ENCODE data around the gene RMDN2.
"Not testable (repeated sequence)": the region's sequence is repeated elsewhere in the genome, so short reads cannot be mapped to it uniquely, and the experiment has no call there.

The RMDN2 gene

DNA sequence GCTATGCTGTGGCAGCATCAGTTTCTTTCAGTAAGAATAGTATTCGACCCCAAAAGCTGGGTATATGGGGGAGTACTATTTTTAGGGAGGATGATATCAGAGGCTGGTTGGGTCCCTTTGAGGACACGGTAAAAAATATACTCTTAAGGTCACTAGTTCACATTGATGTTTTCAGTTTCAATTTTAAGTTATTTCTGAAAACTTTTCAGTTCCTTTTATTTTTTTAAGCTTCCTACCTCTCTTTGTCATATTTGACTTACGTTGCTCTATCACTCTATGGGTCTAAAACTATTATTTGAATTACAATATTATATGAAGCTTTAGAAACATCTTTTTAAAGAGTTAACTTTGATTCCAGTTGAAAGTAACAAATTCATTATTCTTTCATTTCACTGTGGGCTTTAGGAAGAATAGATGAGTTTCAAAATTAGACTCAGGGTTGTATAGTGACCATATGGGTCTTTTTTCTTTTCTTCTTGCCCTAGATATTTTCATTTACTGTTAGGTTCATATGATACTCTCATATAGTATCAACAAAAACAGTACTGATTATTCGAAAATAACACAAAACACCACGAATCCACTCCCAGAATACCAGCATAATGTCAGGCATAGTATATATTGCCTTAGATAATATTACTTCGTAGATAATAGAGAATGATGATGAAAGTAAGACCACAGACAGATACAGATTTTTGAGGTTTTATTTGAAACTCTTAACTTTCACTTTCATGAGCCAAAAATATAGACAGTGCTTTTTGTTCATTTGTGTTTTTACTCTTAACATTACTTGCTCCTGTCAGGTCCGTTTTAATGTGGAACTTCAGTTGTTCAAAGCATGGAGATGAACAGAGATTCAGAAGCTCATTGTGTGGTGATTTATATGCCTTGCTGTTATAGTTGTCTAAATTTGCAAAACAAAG is 9.8 kb downstream of the RMDN2 start:
- no peak for DNase-seq

DNA sequence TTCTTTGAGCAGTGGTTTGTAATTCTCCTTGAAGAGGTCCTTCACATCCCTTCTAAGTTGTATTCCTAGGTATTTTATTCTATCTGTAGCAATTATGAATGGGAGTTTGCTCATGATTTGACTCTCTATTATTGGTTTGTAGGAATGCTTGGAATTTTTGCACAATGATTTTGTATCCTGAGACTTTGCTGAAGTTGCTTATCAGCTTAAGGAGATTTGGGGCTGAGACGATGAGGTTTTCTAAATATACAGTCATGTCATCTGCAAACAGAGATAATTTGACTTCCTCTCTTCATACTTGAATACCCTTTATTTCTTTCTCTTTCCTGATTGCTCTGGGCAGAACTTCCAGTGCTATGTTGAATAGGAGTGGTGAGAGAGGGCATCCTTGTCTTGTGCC is 12.5 kb downstream of the RMDN2 start:
- DNase-seq = not testable (repeated sequence)

DNA sequence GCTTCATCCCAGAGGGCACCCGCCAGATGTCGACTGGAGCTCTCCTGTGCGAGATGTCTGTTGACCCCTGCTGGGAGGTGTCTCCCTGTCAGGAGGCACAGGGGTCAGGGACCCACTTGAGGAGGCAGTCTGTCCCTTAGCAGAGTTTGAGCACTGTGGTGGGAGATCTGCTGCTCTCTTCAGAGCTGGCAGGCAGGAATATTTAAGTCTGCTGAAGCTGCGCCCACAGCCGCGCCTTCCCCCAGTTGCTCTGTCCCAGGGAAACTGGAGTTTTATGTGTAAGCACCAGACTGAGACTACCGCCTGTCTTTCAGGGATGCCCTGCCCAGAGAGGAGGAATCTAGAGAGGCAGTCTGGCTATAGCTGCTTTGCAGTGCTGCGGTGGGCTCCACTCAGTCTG is 16.2 kb downstream of the RMDN2 start:
- not testable (repeated sequence) for DNase-seq

DNA sequence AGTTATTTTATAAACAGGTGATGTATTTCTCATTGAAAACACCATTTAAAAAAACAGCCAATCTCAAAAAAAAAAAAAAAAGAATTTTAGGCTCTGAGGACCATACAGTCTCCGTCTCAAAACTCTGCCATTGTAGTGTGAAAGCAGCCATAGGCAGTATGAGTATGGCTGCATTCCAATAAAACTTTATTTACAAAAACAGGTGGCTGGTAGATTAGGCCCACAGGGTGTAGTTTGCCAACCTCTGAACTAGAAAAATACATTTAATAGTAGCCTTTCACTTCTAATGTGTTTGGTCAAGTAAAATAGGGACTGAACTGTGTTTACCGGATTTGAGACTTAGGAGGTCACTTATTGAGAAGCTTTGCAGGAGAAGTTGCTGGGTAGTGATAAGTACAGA is 19.2 kb downstream of the RMDN2 start:
- DNase-seq = no peak

DNA sequence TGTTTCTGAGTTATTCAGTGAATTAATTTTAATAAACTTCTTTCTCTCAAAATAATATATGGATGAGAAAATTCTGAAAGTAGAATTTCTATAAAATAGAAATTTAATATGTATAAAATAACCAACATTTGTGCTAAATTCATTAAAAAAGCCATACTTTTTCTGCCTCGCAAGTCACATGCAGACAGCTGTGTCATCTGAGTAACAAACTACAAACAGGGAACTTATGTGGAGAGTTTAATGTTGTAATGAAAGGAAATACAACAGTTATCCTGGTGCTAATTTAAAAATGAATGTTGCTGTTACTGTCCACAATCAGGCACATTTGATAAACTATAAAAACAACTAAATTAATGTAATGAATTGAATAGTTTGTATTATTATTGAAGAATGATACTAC is 22.2 kb downstream of the RMDN2 start:
- no peak for DNase-seq

DNA sequence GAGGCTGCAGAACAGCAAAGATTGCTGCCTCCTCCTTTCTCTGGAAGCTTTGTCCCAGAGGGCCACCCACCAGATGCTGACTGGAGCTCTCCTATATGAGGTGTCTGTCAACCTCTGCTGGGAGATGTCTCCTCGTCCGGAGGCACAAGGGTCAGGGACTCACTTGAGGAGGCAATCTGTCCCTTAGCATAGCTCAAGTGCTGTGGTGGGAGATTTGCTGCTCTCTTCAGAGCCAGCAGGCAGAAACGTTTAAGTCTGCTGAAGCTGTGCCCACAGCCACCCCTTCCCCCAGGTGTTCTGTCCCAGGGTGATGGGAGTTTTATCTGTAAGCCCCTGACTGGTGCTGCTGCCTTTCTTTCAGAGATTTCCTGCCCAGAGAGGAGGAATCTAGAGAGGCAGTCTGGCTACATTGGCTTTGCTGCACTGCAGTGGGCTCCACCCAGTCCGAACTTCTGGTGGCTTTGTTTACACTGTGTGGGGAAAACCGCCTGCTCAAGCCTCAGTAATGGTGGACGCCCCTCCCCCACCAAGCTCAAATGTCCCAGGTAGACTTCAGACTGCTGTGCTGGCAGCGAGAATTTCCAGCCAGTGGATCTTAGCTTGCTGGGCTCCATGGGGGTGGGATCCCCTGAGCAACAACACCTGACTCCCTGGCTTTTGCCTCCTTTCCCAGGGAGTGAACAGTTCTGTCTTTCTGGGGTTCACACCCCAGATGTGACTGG is 37.1 kb downstream of the RMDN2 start:
- DNase-seq = not testable (repeated sequence)

DNA sequence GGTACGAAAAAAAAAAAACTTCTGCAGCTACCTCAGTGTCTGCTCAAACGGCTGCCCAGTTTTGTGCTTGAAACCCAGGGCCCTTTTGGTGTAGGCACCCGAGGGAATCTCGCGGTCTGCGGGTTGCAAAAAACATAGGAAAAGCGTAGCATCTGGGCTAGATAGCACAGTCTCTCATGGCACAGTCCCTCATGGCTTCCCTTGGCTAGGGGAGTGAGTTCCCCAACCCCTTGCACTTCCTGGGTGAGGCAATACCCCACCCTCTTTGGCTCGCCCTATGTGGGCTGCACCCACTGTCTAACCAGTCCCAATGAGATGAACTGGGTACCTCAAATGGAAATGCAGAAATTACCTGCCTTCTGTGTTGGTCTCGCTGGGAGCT is 37.6 kb downstream of the RMDN2 start:
- DNase-seq = not testable (repeated sequence)

DNA sequence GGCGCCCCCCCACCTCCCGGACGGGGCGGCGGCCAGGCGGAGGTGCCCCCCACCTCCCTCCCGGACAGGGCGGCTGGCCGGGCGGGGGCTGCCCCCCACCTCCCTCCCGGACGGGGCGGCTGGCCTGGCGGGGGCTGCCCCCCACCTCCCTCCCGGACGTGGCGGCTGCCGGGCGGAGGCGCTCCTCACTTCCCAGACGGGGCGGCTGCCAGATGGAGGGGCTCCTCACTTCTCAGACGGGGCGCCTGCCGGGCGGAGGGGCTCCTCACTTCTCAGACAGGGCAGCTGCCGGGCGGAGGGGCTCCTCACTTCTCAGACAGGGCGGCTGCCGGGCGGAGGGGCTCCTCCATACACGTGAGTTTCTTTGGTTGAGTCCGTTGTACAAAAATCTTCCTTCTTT is 38.8 kb downstream of the RMDN2 start:
- not testable (repeated sequence) for DNase-seq

DNA sequence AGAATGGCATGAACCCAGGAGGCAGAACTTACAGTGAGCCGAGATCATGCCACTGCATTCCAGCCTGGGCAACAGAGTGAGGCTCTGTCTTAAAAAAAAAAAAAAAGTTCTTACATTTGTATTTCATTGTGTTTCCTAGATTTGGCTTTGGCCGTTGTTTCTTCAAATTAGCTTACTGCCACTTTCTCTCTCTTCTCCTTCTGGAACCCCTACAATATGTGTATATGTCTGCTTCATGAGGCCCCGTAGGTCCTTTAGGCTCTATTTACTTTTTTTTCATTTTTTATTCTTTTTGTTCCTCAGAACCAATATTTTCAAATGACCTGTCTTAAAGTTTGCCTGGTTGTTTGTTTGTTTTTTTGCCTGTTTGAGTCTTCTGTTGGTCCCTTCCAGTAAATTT is 41.2 kb downstream of the RMDN2 start:
- DNase-seq = no peak

DNA sequence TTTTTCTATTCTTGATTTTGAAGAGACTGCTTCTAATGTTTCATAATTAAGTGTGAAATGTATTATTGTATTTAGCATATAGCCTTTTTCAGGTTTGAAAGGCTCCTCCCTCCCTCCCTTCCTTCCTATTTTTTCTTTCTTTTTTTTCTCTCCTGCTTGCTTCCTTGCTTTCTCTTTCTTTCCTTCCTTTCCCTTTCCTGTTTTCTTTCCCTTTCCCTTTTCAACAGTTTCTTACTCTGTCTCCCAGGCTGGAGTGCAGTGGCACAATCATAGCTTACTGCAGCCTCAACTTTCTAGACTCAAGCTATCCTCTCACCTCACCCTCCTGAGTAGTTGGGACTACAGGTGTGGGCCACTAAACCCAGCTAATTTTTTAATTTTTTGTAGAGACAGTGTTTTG is 44.6 kb downstream of the RMDN2 start:
- no peak for DNase-seq

DNA sequence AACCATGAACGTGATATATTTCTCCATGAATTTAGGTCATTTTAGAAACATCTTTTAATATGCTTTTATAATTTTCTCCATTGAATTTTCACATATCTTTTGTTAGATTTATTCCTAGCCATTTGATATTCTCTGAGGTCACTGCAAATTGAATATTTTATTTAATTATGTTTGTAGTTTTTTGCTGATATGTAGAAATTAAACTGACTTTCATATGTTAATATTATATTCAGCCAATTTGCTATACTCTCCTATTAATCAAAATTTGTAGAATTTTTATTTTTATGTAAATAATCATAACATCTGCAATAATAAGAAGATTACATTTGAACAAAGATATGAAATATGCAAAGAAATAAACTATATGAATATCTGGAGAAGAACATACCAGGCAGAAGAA is 46.9 kb downstream of the RMDN2 start:
- DNase-seq = no peak

DNA sequence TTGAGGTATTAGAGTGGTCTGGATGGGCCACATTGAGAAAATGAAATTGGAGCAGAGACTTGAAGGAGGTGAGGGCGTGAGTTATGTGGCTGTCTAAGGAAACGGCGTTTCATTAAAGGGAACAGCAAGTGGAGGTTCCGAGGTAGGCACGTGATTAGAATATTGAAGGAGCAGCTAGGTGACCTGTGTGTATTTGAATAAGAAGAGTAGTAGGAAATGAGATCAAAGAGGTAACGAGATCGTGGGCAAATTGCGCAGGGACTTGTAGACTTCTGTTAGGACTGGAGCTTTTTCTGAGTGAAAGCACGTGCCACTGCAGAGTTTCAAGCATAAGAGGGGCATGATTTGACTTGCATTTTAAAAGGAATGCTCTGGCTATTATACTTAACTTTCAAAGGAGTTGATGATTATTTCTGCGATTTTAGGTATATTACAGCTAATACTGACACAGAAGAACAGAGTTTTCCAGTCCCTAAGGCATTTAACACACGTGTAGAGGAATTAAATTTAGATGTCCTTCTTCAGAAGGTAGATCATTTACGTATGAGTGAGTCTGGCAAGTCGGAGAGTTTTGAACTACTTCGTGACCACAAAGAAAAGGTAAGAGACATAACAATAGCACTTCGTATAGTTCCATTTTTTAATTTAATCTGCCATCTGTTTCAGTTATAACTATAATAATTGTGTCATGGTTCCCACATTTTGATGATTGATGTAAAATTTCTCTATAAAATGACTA is 48.7 kb downstream of the RMDN2 start:
- DNase-seq = no peak

DNA sequence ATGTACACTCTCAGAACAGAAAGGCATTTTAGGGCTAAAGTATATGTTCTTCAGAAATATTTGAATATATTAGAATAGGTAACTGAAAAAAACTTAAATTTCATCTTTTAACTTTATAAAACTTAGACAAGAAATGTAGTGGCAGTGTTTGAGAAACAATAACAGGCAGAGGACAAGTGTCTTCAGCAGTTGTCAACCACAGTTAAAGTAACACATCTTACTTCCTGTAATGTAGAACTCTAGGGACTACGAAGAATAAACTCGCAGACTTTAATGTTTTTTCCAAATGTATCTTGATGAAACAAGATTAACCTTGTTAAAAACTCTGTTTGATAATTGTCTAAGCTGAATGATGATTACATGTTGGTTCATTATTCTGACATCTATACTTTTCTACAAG is 50.7 kb downstream of the RMDN2 start:
- no peak for DNase-seq

DNA sequence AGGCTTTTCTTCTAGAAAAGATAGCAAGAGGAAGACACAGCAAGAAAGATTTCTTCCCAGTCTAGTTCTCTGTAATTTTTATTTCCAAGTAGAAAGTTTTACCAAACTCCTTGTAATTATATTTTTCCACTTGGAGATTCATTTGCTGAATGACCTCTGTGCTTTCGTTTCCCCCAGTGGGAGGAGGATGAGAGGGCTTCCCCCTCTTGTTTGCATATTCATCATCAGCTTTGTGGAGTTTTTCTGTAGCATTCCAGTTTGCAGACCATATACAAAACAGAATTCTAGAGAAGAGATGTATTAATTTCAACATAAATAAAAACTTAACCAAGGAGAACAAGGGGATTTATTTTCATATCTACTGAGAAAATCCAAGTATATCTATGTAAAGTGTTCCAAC is 51.3 kb downstream of the RMDN2 start:
- DNase-seq = no peak

DNA sequence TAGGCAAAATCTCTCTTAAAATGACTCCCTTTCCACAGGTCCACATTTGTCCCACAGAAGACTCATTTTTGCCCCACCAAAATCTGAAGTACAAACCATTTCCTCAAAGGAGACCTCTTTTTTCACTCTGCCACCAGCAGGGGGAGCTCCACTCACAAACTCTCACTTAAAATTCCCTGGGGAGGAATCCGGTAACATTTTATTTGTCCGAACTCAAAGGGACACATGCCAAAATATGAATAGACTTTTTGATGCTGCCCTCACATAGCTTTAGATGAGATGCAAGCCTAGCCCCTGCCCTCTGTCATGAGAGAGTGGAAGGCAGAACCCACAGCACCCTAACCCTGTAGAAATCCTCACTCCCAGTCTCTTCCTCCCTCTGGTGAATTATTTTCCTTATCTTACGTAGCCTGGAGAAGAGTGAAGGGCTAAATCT is 57.1 kb downstream of the RMDN2 start:
- peak; percentile 3 for DNase-seq

DNA sequence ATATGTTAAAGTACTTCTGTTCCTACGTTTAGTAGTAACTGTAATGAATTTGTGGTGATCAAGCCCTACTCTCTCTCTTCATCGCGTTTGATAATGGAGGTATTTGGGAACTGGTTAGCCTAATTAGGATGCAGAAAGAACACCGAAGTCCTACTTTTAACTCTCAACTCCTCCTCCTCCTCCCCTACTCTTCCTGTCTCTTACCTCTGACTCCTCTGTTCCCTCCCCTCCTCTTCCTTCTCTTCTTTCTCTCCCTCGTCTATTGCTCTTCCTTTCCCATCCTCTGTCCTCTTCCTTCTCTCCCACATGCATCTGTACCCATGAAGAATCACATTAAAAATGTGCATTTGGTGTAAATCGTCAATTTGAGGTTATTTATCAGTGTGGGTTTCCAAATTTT is 57.8 kb downstream of the RMDN2 start:
- DNase-seq = no peak

DNA sequence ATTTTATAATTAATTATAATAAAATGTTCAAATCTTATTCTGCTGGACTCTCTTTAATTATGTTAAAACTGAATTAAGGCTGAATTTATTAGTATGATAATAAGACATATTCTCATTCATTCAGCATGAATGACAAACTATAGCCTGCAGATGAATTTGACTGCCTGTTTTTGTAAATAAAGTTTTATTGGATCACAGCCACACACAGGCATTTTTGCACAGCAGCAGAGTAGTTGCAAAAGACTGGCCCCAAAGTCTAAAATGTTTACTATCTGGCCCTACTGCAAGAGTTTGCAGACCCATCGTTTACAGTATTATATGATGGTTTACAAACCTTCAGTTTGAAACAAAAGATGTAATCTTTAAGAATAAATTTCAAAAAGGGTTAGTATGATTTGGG is 58.6 kb downstream of the RMDN2 start:
- no peak for DNase-seq

DNA sequence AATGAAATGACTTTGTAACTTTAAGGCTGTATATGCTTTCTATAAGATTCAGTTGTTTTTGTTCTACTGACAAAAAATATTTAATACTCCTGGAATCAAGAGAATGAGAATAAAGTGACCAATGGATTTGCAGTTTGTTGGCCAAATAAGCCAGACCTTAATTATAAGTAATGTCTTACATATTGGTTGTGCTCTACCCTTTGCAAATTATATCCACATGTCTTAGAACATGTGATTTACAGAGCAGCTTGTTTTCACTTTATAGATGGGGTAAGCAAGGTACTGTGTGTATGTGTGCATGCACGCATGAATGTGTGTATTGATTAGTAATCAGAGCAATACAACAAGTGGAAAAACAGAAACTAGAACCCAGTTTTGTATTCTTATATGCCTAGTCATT is 59.1 kb downstream of the RMDN2 start:
- no peak for DNase-seq

DNA sequence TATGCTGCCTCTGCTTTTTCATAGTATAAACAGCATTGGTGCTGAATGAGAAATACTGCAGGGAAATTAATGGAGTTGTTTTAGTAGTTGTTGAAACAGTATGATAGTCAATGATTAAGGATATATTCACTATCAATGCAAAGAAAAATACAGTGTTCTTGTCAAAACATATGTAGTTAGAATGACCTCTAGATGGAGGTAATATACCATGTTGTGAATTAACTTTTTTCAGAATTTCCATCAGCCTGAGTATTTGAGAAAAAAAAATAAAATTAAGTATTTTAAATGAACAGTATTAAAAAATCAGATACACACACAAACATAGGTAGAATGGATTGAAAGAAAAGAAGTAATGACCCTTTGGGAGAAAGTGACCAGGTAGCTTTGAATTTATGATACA is 59.5 kb downstream of the RMDN2 start:
- DNase-seq = no peak

DNA sequence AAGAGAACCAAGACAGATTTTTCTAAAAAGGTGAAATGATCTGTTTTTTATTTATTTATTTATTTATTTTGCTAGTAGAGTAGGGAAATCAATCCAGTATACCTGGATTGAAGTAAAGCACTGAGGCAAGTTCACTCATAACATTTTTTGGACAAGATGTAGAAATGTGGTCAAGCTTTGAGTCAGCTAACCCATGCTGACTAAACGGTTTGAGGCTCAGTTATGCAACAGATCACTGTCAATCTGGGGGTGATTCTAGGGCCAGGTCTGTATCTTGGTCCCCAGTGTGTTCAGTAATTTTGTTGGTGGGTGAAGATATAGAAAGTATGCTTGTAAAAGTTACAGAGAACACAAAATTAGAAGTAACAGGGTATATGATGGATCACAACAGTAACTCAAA is 60.2 kb downstream of the RMDN2 start:
- DNase-seq = no peak

DNA sequence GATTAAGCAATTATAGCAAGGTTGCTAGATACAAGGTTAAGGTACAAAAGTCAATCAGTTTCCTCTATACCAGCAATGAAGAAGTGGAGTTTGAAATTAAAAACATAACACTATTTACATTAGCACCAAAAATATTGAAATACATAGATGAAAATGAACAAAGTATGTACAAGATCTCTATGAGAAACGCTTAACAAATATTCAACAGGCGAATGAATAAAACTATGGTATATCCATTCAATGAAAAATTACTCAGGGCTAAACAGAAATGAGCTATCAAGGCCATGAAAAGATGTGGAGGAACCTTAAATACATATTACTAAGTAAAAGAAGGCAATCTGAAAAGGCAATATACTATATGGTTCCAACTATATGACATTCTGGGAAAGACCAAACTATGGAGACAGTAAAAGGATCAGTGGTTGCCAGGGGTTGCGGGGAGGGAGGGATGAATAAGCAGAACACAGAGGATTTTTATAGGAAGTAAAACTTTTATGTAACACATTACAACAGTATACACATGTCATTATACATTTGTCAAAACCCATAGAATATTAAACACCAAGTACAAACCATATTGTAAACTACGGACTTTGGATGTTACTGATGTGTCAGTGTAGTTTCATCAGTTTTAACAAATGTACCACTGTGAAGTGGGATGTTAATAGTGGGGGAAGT is 62.1 kb downstream of the RMDN2 start:
- DNase-seq = no peak

DNA sequence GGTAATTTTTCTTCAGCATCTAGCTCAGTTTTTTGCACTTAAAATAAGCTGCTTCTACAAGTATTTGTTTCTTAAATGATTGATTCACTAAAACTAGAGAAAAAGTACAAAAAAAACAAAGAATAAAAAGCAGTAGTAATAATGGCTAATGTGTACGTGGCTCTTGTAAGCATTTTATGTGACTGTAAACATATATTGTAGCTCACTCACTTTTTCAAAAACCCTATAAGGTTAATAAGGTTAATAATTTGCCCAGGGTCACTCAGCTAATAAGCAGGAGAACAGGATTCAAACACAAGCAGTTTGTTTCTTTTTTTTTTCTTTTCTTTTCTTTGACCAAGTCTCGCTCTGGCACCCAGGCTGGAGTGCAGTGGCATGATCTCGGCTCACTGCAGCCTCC is 67.5 kb downstream of the RMDN2 start:
- no peak for DNase-seq

DNA sequence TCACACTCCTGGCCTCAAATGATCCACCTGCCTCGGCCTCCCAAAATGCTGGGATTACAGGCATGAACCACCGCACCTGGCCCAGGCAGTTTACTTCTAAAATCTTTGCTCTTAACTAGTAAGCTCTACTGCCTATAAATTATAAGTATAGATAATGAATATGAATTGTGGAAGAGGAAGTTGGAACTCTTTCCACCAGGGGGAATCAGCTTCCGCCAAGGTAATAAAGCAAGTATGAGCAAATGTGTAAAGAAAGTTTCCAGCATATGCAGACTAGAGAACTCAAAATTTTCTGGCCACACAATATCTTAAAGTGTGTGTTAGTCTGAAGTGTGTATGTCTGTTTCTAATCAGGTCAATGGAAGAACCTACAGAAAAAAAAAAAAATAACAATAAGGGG is 68.1 kb downstream of the RMDN2 start:
- no peak for DNase-seq
